K562 (cell line): ENCODE measurements around the gene CHD3. TPM values are rescaled to one million over a fixed set of nuclear protein-coding genes. Genes with fewer than 3 reads are reported as not detected.

Source experiments
- ATAC-seq: fragments of 200-7000 bp; cut with Tn5 transposase; 3 replicates; pipeline ENCODE4 v1.9.1; 2020; ENCODE audit warnings: moderate library complexity
- BruUV-seq: library from RNA; stranded (reverse); fragments of 400-500 nt; replicated peaks from 2 replicates; lab custom pipeline; 2021; lab: Mats Ljungman, UMichigan
- CTCF ChIA-PET: fragments of 300-600 bp; formaldehyde crosslinking; extraction: SDS; loops from one replicate; lab custom pipeline; 2021; ENCODE audit warnings: low intra/inter-chr PET ratio; lab: Yijun Ruan, JAX
- POLR2A ChIA-PET: fragments of 300-600, 350-650 bp; sonication (Branson Sonifier 250); formaldehyde crosslinking; extraction: SDS; loops from one replicate; lab custom pipeline; 2021; ENCODE audit warnings: antibody characterized with exemption, inconsistent platforms; lab: Yijun Ruan, JAX
- DNase-seq, 4 experiments: peaks; one replicate each; pipeline versions ENCODE4 v3.0.0 to v3.0.0-alpha.2; 2011 to 2018; ENCODE audit warnings: low spot score in 3 of 4, mixed read lengths in 3 of 4; ENCODE audit errors: extremely low read depth in 1 of 4
- FAIRE-seq: peaks from 2 replicates; lab custom pipeline; 2011; peaks lifted over from hg19 to GRCh38; lab: Jason Lieb, UNC
- H2AFZ ChIP-seq: 2 replicates; pipeline ENCODE4 v1.6.0; 2011; ENCODE audit warnings: low read depth, low read length, control low read depth, inconsistent platforms
- H3K27ac ChIP-seq: fragments of 200-600 bp; 3 replicates; pipeline ENCODE4 v1.8.0; 2011; ENCODE audit warnings: low read depth, mild to moderate bottlenecking, control low read depth, inconsistent platforms, low read length, moderate library complexity, mixed read lengths; ENCODE audit errors: extremely low read depth
- H3K27me3 ChIP-seq, 2 experiments: fragments of 300-600 bp in 1 of 2; 2 replicates in 1 of 2; 3 replicates in 1 of 2; pipeline versions ENCODE4 v1.6.0 to v1.8.0; 2011; ENCODE audit warnings: inconsistent platforms in 2 of 2, low read length in 2 of 2, mild to moderate bottlenecking in 1 of 2, mixed read lengths in 1 of 2, moderate library complexity in 1 of 2; ENCODE audit not compliant: control insufficient read depth in 2 of 2, insufficient read depth in 2 of 2
- H3K36me3 ChIP-seq: fragments of 300-600 bp; 3 replicates; pipeline ENCODE4 v1.8.0; 2011; ENCODE audit warnings: mild to moderate bottlenecking, low read length, inconsistent platforms; ENCODE audit not compliant: control insufficient read depth, insufficient read depth
- H3K4me1 ChIP-seq, 2 experiments: fragments of 200-600 bp in 1 of 2; replicated peaks in 1 of 2; 2 replicates in 1 of 2; 3 replicates in 1 of 2; pipeline versions ENCODE4 v1.5.1 to v1.8.0; 2011; ENCODE audit warnings: inconsistent platforms in 2 of 2, low read length in 2 of 2, mild to moderate bottlenecking in 1 of 2, mixed read lengths in 1 of 2, moderate library complexity in 1 of 2; ENCODE audit not compliant: control insufficient read depth in 2 of 2, insufficient read depth in 2 of 2
- H3K4me2 ChIP-seq: 2 replicates; pipeline ENCODE4 v1.6.1; 2011; ENCODE audit warnings: low read length, control low read depth, inconsistent platforms, mixed read lengths; ENCODE audit not compliant: insufficient read depth
- H3K4me3 ChIP-seq: fragments of 200-600 bp; sonication (generic), shearing (Covaris generic); 2 replicates; pipeline ENCODE4 v1.5.1; 2016; ENCODE audit warnings: control low read depth, inconsistent platforms
- H3K79me2 ChIP-seq: fragments of 200-600 bp; 3 replicates; pipeline ENCODE4 v1.8.0; 2011; ENCODE audit warnings: low read length, inconsistent platforms; ENCODE audit not compliant: control insufficient read depth, insufficient read depth
- H3K9ac ChIP-seq, 2 experiments: 2 replicates each; pipeline versions ENCODE4 v1.6.0 to v1.6.1; 2011; ENCODE audit warnings: low read depth in 2 of 2, low read length in 2 of 2, control low read depth in 1 of 2, inconsistent platforms in 1 of 2, mild to moderate bottlenecking in 1 of 2, mixed read lengths in 1 of 2; ENCODE audit not compliant: insufficient read depth in 1 of 2
- H3K9me1 ChIP-seq: one replicate; pipeline ENCODE4 v1.6.0; 2011; ENCODE audit warnings: inconsistent platforms, mild to moderate bottlenecking, low read length, moderate library complexity; ENCODE audit not compliant: control insufficient read depth, insufficient read depth
- H3K9me3 ChIP-seq: replicated peaks from 2 replicates; pipeline ENCODE4 v1.5.1; 2011; ENCODE audit warnings: low read depth, low read length, inconsistent platforms; ENCODE audit not compliant: control insufficient read depth, insufficient read depth
- H4K20me1 ChIP-seq: replicated peaks from 2 replicates; pipeline ENCODE4 v1.6.1; 2011; ENCODE audit warnings: low read length, inconsistent platforms, mixed read lengths; ENCODE audit not compliant: control insufficient read depth, insufficient read depth
- BRCA1 ChIP-seq, 2 experiments: fragments of 450-650 bp in 1 of 2; sonication (generic) in 1 of 2; formaldehyde crosslinking in 1 of 2; IDR thresholded peaks; 2 replicates each; pipeline versions ENCODE4 v1.5.0 to v1.6.1; 2017 to 2020; ENCODE audit warnings: mild to moderate bottlenecking in 1 of 2, missing genetic modification reagents in 1 of 2
- CHD4 ChIP-seq: fragments of 200-600 bp; sonication (generic); IDR thresholded peaks from 3 replicates; pipeline ENCODE4 v1.6.1; 2012; ENCODE audit warnings: low read depth, mild to moderate bottlenecking, mixed read lengths, low read length, inconsistent platforms; ENCODE audit not compliant: insufficient read depth, insufficient replicate concordance, poor library complexity, severe bottlenecking
- ELK1 ChIP-seq: sonication (generic); formaldehyde crosslinking; IDR thresholded peaks from 2 replicates; pipeline ENCODE4 v1.8.1; 2022; ENCODE audit warnings: missing genetic modification reagents
- FOXA3 ChIP-seq, 2 experiments: fragments of 450-650 bp in 1 of 2; sonication (generic) in 1 of 2; formaldehyde crosslinking; IDR thresholded peaks in 1 of 2; conservative IDR thresholded peaks in 1 of 2; 2 replicates each; pipeline versions ENCODE4 v1.4.0 to v1.8.0; 2020 to 2022; ENCODE audit warnings: mild to moderate bottlenecking in 2 of 2, missing genetic modification reagents in 1 of 2
- MBD2 ChIP-seq: sonication (generic); IDR thresholded peaks from 2 replicates; pipeline ENCODE4 v1.6.1; 2016; ENCODE audit warnings: low read depth, borderline replicate concordance
- PHB ChIP-seq: fragments of 250-450 bp; sonication (Bioruptor Pico); IDR thresholded peaks from 2 replicates; pipeline ENCODE4 v1.5.0; 2021
- PHB2 ChIP-seq: fragments of 450-650 bp; IDR thresholded peaks from 2 replicates; pipeline ENCODE4 v1.6.1; 2017; ENCODE audit warnings: low read depth
- RBM25 ChIP-seq: fragments of 200-400 bp; formaldehyde crosslinking; IDR thresholded peaks from 2 replicates; pipeline ENCODE4 v1.6.1; 2018; ENCODE audit warnings: low read length, low read depth, moderate library complexity; ENCODE audit not compliant: severe bottlenecking
- SRSF9 ChIP-seq: fragments of 200-400 bp; formaldehyde crosslinking; IDR thresholded peaks from 2 replicates; pipeline ENCODE4 v1.6.1; 2017; ENCODE audit warnings: low read depth, low read length, borderline replicate concordance
- ZBED1 ChIP-seq: IDR thresholded peaks from 2 replicates; pipeline ENCODE4 v1.6.1; 2014
- ZBTB11 ChIP-seq, 3 experiments: fragments of 200-800 bp in 1 of 3; fragments of 250-450 bp in 1 of 3; fragments of 450-650 bp in 1 of 3; sonication (Bioruptor Pico) in 1 of 3; sonication (Bioruptor generic) in 1 of 3; formaldehyde crosslinking in 1 of 3; IDR thresholded peaks; 2 replicates each; pipeline versions ENCODE4 v1.6.1 to v1.8.0; 2016 to 2022; ENCODE audit warnings: mild to moderate bottlenecking in 2 of 3, missing genetic modification characterization in 2 of 3, missing compliant biosample characterization in 1 of 3, moderate library complexity in 1 of 3
- ZNF695 ChIP-seq: fragments of 450-650 bp; formaldehyde crosslinking; IDR thresholded peaks from 2 replicates; pipeline ENCODE4 v1.4.0; 2020; ENCODE audit warnings: mild to moderate bottlenecking, moderate library complexity
- WGBS: fragments of 100-300 bp; shearing (Covaris generic); methylation state at CpG from one replicate; pipeline ENCODE4 v1.1.6; 2016; ENCODE audit warnings: low coverage, mixed read lengths; ENCODE audit not compliant: insufficient coverage; ENCODE audit errors: missing lambda C conversion rate; 5-methylcytosine and 5-hydroxymethylcytosine counted together
- in situ Hi-C: fragments of 300-500 bp; cut with MboI; formaldehyde crosslinking; loops from 4 replicates; pipeline ENCODE4 v1.15.0; 2018; ENCODE audit warnings: inconsistent platforms, mixed read lengths
- intact Hi-C: fragments of 100-400 bp; cut with micrococcal nuclease; formaldehyde crosslinking; loops from 2 replicates; pipeline ENCODE4 v1.14.2; 2022
- polyA plus RNA-seq, 8 experiments: library from polyadenylated mRNA; depleted of rRNA in 4 of 8; stranded (reverse) in 5 of 8; unstranded in 3 of 8; fragments of >200 nt; fragmentation: Nextera tagmentation in 2 of 8; fragmentation: Illumina TruSeq in 1 of 8; extraction: Ambion mirVana in 2 of 8; extraction: Trizol in 1 of 8; gene quantifications; 2 replicates each; pipeline versions ENCODE4 v1.2.1 to v1.2.3, GENCODE V29; 2011 to 2014; ENCODE audit warnings: inconsistent platforms in 1 of 8, missing spikeins in 1 of 8
- total RNA-seq, 7 experiments: library from RNA; depleted of rRNA in 6 of 7; stranded (reverse); fragments of >200 nt in 6 of 7; fragmentation: Illumina TruSeq in 2 of 7; extraction: Trizol in 2 of 7; gene quantifications; 2 replicates each; pipeline versions ENCODE4 v1.2.1 to v1.2.3, GENCODE V29; 2011 to 2021; ENCODE audit warnings: low replicate concordance in 1 of 7
- TF ChIP-seq, protein P1 (sequence below), 2 experiments: fragments of 200-800 bp in 1 of 2; sonication (Bioruptor generic) in 1 of 2; sonication (generic) in 1 of 2; formaldehyde crosslinking in 1 of 2; IDR thresholded peaks in 1 of 2; conservative IDR thresholded peaks in 1 of 2; 2 replicates each; pipeline versions ENCODE4 v1.5.0 to v1.6.1; 2016 to 2020; ENCODE audit warnings: missing compliant biosample characterization in 1 of 2, missing genetic modification characterization in 1 of 2, missing genetic modification reagents in 1 of 2

The CHD3 gene
- total and polyA plus RNA-seq, 9 of the 15 experiments (the other 6 are each of a cell fraction or from before 2014, with no cell fraction given) = 0.39 to 38.2 (median 21.2) TPM

- ChIA-PET POLR2A (interaction anchor here (1.0 to 1.1 kb wide), 2 partner anchors 10 to 19 kb away, joined by 4 read pairs; no protein-coding TSS in a partner anchor), CTCF (interaction anchor here (0.6 to 1.3 kb wide), 2 partner anchors 29 to 108 kb away, joined by 3 to 8 read pairs; no protein-coding TSS in a partner anchor)
- Histone ChIP-seq H3K36me3 (peaks cover 56% of the 10 kb centered on the region; the same call in 2 of the 3 replicates), H3K79me2 (peaks cover 6% of the 10 kb centered on the region; the same call in 1 of the 3 replicates), H2AFZ (no peak overlapping the region), H3K4me3 (no peak overlapping the region), H3K4me2 (no peak overlapping the region), H3K27me3 (no peaks in the 10 kb centered on the region), H3K4me1 (peaks cover 5 to 38% of the 10 kb centered on the region in 2 experiments; a peak in 3 of 5 replicates), H4K20me1 (no peaks in the 10 kb centered on the region), H3K27ac (no peak overlapping the region), H3K9ac (no peak overlapping the region), H3K9me1 (no peaks in the 10 kb centered on the region), H3K9me3 (no peaks in the 10 kb centered on the region)
- FAIRE-seq (no peak), ATAC-seq (peak; percentile 61), DNase-seq (peak; percentile 51 to 64 (median 54))
- in situ Hi-C loops (no loop called here), intact Hi-C loops (loop anchor here (10.0 kb wide), 1 partner anchor 107 kb away; no protein-coding TSS in a partner anchor)
- WGBS = 92% methylated on average over 17 of the region's 60 CpGs
- BruUV-seq = no TSS peak
- TF ChIP-seq ELK1 = no peak
- no peak for TF ChIP-seq ZNF695 (CRISPR knock-in tag)
- TF ChIP-seq FOXA3 (CRISPR knock-in tag; conservative IDR thresholded peaks at IDR 0.05 in 1 of 2, IDR thresholded peaks at IDR 0.05 in 1 of 2) = no peak
- 0 out of 2 replicates have a peak, but pooled peaks have one; percentile 13 for TF ChIP-seq MBD2
- TF ChIP-seq, protein P1, sequence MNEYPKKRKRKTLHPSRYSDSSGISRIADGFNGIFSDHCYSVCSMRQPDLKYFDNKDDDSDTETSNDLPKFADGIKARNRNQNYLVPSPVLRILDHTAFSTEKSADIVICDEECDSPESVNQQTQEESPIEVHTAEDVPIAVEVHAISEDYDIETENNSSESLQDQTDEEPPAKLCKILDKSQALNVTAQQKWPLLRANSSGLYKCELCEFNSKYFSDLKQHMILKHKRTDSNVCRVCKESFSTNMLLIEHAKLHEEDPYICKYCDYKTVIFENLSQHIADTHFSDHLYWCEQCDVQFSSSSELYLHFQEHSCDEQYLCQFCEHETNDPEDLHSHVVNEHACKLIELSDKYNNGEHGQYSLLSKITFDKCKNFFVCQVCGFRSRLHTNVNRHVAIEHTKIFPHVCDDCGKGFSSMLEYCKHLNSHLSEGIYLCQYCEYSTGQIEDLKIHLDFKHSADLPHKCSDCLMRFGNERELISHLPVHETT (CRISPR knock-in tag; conservative IDR thresholded peaks at IDR 0.05 in 1 of 2, IDR thresholded peaks at IDR 0.05 in 1 of 2) = no peak
- TF ChIP-seq PHB2 = no peak
- no peak for TF ChIP-seq SRSF9
- TF ChIP-seq CHD4 = no peak
- TF ChIP-seq PHB (CRISPR knock-in tag) = no peak
- TF ChIP-seq ZBTB11 (CRISPR knock-in tag; IDR thresholded peaks at IDR 0.05) = no peak
- TF ChIP-seq ZBED1 = no peak
- TF ChIP-seq RBM25 = peak; percentile 54
- no peak for TF ChIP-seq BRCA1 (IDR thresholded peaks at IDR 0.05)
- no peak for TF ChIP-seq BRCA1 (CRISPR knock-in tag; IDR thresholded peaks at IDR 0.05)
These were observed 36.9 kb upstream of the CHD3 start for GRCh38 chr17:7851438-7852261.
